Parathyroid adenoma (tissue), 2 donors: ENCODE results near the gene MS4A6E.

ENCODE experiments used
- H2AFZ ChIP-seq: fragments of 300-600 bp; sonication (generic); one replicate; pipeline ENCODE4 v1.7.0; 2017; ENCODE audit warnings: antibody characterized with exemption, mild to moderate bottlenecking
- H3K27ac ChIP-seq: fragments of 300-600 bp; sonication (generic); one replicate; pipeline ENCODE4 v1.7.0; 2017
- H3K27me3 ChIP-seq: fragments of 300-600 bp; sonication (generic); one replicate; pipeline ENCODE4 v1.7.0; 2017; ENCODE audit warnings: low read length; ENCODE audit not compliant: control insufficient read depth, insufficient read depth
- H3K36me3 ChIP-seq: fragments of 300-600 bp; sonication (generic); one replicate; pipeline ENCODE4 v1.7.0; 2017; ENCODE audit warnings: low read length; ENCODE audit not compliant: control insufficient read depth, insufficient read depth
- H3K4me1 ChIP-seq: fragments of 300-600 bp; sonication (generic); one replicate; pipeline ENCODE4 v1.7.0; 2017; ENCODE audit warnings: control low read depth
- H3K4me2 ChIP-seq: fragments of 300-600 bp; sonication (generic); one replicate; pipeline ENCODE4 v1.7.0; 2017; ENCODE audit warnings: low read length
- H3K4me3 ChIP-seq: fragments of 300-600 bp; sonication (generic); one replicate; pipeline ENCODE4 v1.7.0; 2017; ENCODE audit warnings: low read depth, low read length
- H3K79me2 ChIP-seq: fragments of 300-600 bp; sonication (generic); one replicate; pipeline ENCODE4 v1.7.0; 2017; ENCODE audit warnings: control low read depth
- H3K9ac ChIP-seq: fragments of 300-600 bp; sonication (generic); one replicate; pipeline ENCODE4 v1.7.0; 2017; ENCODE audit warnings: mild to moderate bottlenecking
- H3K9me3 ChIP-seq: fragments of 300-600 bp; sonication (generic); one replicate; pipeline ENCODE4 v1.7.0; 2017; ENCODE audit warnings: low read length; ENCODE audit not compliant: control insufficient read depth
- TF ChIP-seq, protein P1 (sequence below): fragments of 300-600 bp; sonication (generic); IDR thresholded peaks from one replicate; pipeline ENCODE4 v1.7.0; 2017; ENCODE audit warnings: antibody characterized with exemption, mild to moderate bottlenecking
- donor health status: primary hyperparathyroidism.

Gene MS4A6E

DNA sequence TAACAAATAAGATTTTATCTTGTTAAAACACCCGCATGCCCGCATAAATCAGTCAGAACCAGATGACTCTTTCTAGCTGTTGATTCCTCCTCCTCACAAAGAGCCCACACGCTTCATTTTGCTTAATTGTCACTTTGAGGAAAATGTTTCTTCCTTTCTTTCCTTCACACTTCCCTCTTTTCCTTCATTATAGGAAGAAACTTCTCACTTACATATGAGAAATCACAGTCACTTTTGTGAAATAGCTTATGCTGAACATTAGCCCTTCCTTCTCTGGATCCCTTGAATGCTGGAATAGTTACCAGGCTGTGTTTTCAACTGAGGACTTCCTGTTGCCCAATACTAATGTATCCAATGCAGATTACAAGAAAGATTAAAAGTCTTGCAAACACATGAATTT, 5.8 kb downstream of the MS4A6E start:
- Histone ChIP-seq H3K4me2 (peak overlapping the region; percentile 6), H3K27me3 (no peaks in the 10 kb centered on the region), H3K9ac (no peak overlapping the region), H3K27ac (no peak overlapping the region), H3K9me3 (no peaks in the 10 kb centered on the region), H2AFZ (no peak overlapping the region), H3K4me3 (peak overlapping the region; percentile 6), H3K4me1 (no peaks in the 10 kb centered on the region), H3K36me3 (no peaks in the 10 kb centered on the region), H3K79me2 (no peaks in the 10 kb centered on the region)
- TF ChIP-seq, protein P1, sequence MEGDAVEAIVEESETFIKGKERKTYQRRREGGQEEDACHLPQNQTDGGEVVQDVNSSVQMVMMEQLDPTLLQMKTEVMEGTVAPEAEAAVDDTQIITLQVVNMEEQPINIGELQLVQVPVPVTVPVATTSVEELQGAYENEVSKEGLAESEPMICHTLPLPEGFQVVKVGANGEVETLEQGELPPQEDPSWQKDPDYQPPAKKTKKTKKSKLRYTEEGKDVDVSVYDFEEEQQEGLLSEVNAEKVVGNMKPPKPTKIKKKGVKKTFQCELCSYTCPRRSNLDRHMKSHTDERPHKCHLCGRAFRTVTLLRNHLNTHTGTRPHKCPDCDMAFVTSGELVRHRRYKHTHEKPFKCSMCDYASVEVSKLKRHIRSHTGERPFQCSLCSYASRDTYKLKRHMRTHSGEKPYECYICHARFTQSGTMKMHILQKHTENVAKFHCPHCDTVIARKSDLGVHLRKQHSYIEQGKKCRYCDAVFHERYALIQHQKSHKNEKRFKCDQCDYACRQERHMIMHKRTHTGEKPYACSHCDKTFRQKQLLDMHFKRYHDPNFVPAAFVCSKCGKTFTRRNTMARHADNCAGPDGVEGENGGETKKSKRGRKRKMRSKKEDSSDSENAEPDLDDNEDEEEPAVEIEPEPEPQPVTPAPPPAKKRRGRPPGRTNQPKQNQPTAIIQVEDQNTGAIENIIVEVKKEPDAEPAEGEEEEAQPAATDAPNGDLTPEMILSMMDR: no peak

DNA sequence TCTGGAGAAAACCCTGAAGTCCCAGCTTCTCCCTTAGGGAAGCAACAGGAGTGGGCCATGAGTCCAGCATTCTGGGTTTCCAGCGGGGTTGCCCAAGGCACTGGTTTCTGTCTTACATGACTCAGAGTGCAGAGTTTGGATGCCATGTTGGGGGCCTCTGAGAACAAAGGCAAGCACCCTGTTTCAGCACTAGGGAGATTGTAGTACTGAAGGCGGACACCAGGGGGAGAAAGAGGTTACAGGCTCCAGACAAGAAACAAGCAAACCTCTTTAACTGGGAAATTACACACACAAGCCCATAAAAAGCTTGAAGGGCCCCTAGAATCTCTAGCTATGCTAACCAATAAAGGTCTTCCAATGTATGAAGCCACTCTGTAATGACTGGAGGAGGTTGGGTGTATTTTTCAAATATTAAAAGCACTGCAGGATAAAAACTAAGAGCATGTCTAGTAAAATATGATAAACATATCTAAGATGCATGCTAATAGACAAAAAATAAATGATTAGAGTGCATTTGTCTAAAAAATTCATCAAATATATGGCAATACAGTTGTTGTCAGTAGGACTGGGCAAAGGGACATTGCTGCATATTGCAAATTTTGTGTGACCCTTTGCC, 7.1 kb downstream of the MS4A6E start:
- Histone ChIP-seq H3K79me2 (no peaks in the 10 kb centered on the region), H3K4me3 (no peak overlapping the region), H3K4me1 (no peaks in the 10 kb centered on the region), H3K9ac (no peak overlapping the region), H3K27me3 (no peaks in the 10 kb centered on the region), H3K9me3 (no peaks in the 10 kb centered on the region), H3K27ac (no peak overlapping the region), H2AFZ (no peak overlapping the region), H3K36me3 (no peaks in the 10 kb centered on the region), H3K4me2 (no peak overlapping the region)
- TF ChIP-seq, protein P1: peak; percentile 49

DNA sequence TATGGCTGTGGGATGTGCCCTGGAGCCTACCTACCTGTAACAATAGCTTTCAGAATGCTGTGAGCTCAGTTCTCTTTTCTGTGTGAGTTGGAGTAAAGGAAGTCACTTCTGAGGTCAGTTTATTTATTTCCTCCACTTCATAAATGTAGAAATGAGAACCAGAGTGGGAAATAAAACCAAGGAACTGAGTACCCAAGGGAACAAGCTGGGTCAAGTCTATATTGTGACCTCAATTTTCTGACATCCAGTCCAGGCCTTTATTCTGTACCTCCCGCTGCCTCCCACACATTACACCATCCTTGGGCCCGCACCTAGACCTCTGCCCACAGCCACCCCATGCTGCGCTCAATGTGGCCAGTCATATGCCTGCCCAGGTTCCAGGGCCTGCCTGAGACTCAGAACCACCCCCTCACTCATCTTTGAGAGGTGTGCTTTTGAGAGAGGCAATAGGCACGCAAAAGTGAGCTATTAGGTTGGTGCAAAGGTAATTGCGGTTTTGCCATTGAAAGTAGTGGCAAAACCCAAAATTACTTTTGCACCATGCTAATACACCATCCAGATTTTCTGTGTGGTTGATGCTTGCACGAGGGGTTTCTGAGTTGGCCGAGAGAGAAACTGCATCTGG, 9.8 kb downstream of the MS4A6E start:
- Histone ChIP-seq H3K27ac (no peak overlapping the region), H3K9ac (no peak overlapping the region)

DNA sequence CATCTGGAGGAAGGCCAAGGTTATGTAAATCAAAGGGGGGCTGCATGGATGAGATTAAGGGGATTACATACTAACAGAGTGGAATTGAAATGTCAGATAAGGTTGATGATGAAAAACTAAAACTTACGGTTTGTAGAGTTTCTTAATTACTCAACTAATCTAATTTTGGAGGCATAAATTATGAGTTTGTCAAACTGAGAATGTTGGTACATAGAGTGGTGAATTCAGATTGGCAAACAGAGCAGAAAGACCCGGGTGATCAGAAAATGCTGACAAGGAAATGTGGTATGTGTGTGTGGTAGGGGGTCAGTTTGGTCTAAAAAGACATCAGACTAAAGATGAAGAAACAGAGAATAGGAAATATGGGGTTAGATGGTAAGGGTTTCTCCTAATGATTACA, 11.0 kb downstream of the MS4A6E start:
- Histone ChIP-seq H3K9ac (no peak overlapping the region), H2AFZ (no peak overlapping the region), H3K79me2 (no peaks in the 10 kb centered on the region), H3K9me3 (no peaks in the 10 kb centered on the region), H3K36me3 (no peaks in the 10 kb centered on the region), H3K4me3 (no peak overlapping the region), H3K4me2 (no peak overlapping the region), H3K27me3 (no peaks in the 10 kb centered on the region), H3K27ac (no peak overlapping the region), H3K4me1 (no peaks in the 10 kb centered on the region)
- TF ChIP-seq, protein P1: no peak

More for the DNA sequence above, 9.8 kb downstream of the MS4A6E start:
- H2AFZ ChIP-seq: no peak overlapping the region
- no peak overlapping the region for H3K4me3 ChIP-seq
- H3K4me1 ChIP-seq: no peaks in the 10 kb centered on the region
- no peaks in the 10 kb centered on the region for H3K36me3 ChIP-seq
- no peaks in the 10 kb centered on the region for H3K79me2 ChIP-seq
- H3K9me3 ChIP-seq: no peaks in the 10 kb centered on the region
- H3K4me2 ChIP-seq: no peak overlapping the region
- TF ChIP-seq, protein P1: no peak
- no peaks in the 10 kb centered on the region for H3K27me3 ChIP-seq

DNA sequence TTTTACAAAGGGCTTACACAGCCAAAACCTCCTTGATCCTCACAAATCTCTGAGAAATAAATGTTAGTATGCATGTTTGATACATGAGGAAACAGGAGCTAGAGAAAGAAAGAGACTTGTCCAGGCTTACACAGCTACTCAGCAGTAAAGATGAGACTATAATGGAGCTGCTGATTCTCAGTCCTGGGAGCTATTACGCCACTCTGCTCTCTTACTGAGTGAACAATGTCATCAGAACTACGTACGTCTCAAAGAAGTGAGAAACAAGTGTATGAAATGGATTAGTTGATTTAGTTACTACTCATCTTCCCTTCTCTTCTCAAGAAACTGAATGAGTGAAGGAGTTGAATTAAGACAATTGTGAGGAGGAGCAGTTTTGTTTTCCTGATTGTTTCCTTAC, 12.3 kb downstream of the MS4A6E start:
- H3K79me2 ChIP-seq: no peaks in the 10 kb centered on the region
- no peak overlapping the region for H3K9ac ChIP-seq
- H3K36me3 ChIP-seq: no peaks in the 10 kb centered on the region
- no peaks in the 10 kb centered on the region for H3K9me3 ChIP-seq
- H3K27me3 ChIP-seq: no peaks in the 10 kb centered on the region
- TF ChIP-seq, protein P1: no peak
- H2AFZ ChIP-seq: no peak overlapping the region
- H3K4me3 ChIP-seq: no peak overlapping the region
- H3K4me2 ChIP-seq: no peak overlapping the region
- H3K4me1 ChIP-seq: no peaks in the 10 kb centered on the region
- no peak overlapping the region for H3K27ac ChIP-seq
